Neural progenitor cell (in vitro differentiated cells): ENCODE data around the gene YDJC.

Source experiments
- EZH2 ChIP-seq: fragments of 200-600 bp; sonication (generic); IDR thresholded peaks from 2 replicates; pipeline ENCODE4 v1.6.1; 2017; ENCODE audit warnings: antibody characterized with exemption, mild to moderate bottlenecking, moderate library complexity
- TF ChIP-seq, protein P1 (sequence below): fragments of 200-600 bp; sonication (generic); IDR thresholded peaks from 2 replicates; pipeline ENCODE4 v1.5.1; 2017; ENCODE audit warnings: antibody characterized with exemption, mild to moderate bottlenecking

DNA sequence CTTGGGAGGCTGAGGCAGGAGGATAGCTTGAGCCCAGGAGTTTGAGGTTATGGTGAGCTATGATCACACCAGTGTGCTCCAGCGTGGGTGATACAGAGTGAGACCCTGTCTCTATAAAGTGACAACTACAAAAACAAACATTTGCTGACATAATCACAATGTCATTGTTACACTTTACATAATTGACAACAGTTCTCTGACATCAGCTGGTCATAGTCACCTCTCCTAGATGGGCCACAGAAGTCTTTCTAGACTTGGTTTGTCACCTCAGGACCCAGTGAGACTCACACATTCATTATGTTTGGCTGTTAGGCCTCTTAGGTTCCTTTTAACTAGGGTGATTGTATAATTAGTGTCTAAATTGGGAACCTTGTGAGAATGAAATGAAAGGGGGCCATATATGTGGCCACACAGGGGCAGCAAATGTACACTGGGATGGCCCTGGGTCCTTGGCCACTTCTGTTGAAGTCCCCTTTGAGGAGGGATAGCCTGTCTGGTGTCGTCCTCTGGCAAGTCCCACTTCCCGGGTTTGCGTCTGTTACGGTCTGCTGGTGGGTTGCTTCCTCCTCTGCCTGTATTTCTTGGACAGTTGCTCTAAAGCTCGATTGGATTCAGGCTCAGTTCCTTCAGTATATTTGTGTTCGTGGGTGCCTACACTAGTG is 30.2 kb upstream of the YDJC start:
- TF ChIP-seq, protein P1, sequence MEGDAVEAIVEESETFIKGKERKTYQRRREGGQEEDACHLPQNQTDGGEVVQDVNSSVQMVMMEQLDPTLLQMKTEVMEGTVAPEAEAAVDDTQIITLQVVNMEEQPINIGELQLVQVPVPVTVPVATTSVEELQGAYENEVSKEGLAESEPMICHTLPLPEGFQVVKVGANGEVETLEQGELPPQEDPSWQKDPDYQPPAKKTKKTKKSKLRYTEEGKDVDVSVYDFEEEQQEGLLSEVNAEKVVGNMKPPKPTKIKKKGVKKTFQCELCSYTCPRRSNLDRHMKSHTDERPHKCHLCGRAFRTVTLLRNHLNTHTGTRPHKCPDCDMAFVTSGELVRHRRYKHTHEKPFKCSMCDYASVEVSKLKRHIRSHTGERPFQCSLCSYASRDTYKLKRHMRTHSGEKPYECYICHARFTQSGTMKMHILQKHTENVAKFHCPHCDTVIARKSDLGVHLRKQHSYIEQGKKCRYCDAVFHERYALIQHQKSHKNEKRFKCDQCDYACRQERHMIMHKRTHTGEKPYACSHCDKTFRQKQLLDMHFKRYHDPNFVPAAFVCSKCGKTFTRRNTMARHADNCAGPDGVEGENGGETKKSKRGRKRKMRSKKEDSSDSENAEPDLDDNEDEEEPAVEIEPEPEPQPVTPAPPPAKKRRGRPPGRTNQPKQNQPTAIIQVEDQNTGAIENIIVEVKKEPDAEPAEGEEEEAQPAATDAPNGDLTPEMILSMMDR: peak; percentile 5
- no peak for TF ChIP-seq EZH2
